Activated T-cell treated with anti-CD3 and anti-CD28 coated beads for 48 hours (primary cell): ENCODE data around the gene TSHZ3.

Experiments used
- DNase-seq: peaks from one replicate; pipeline ENCODE4 v3.0.0-alpha.2; 2020; ENCODE audit warnings: low read depth

Gene TSHZ3

GRCh38 chr19:31283701-31284100 lies 65.5 kb downstream of the TSHZ3 start:
- DNase-seq, result no peak

- DNase-seq, result no peak
Measured at GRCh38 chr19:31282346-31282745, 66.9 kb downstream of the TSHZ3 start.

- no peak for DNase-seq
Measured at GRCh38 chr19:31280287-31281006, 68.8 kb downstream of the TSHZ3 start.

GRCh38 chr19:31279436-31279765 lies 69.8 kb downstream of the TSHZ3 start:
- no peak for DNase-seq

GRCh38 chr19:31278555-31279435 lies 70.4 kb downstream of the TSHZ3 start:
- DNase-seq, result no peak

- no peak for DNase-seq
Measured at GRCh38 chr19:31277516-31277915, 71.7 kb downstream of the TSHZ3 start.

- DNase-seq, result no peak
Measured at GRCh38 chr19:31276831-31277230, 72.4 kb downstream of the TSHZ3 start.

GRCh38 chr19:31275068-31275334 lies 74.2 kb downstream of the TSHZ3 start:
- DNase-seq, result no peak

- DNase-seq, result no peak
Measured at GRCh38 chr19:31274251-31275067, 74.8 kb downstream of the TSHZ3 start.

- DNase-seq, result no peak
Measured at GRCh38 chr19:31272583-31273106, 76.6 kb downstream of the TSHZ3 start.

- DNase-seq, result no peak
Measured at GRCh38 chr19:31271306-31271911, 77.8 kb downstream of the TSHZ3 start.

GRCh38 chr19:31270897-31271296 lies 78.3 kb downstream of the TSHZ3 start:
- no peak for DNase-seq

GRCh38 chr19:31269425-31270127 lies 79.7 kb downstream of the TSHZ3 start:
- DNase-seq, result no peak

- DNase-seq, result no peak
Measured at GRCh38 chr19:31268751-31269383, 80.4 kb downstream of the TSHZ3 start.

GRCh38 chr19:31266731-31267130 lies 82.5 kb downstream of the TSHZ3 start:
- no peak for DNase-seq

GRCh38 chr19:31266196-31266595 lies 83.0 kb downstream of the TSHZ3 start:
- DNase-seq, result no peak

GRCh38 chr19:31264041-31264778 lies 85.0 kb downstream of the TSHZ3 start:
- no peak for DNase-seq

GRCh38 chr19:31263328-31263727 lies 85.9 kb downstream of the TSHZ3 start:
- no peak for DNase-seq

GRCh38 chr19:31262725-31263191 lies 86.5 kb downstream of the TSHZ3 start:
- DNase-seq, result no peak

- DNase-seq, result no peak
Measured at GRCh38 chr19:31261603-31262212, 87.5 kb downstream of the TSHZ3 start.
